ENCODE measurements around the gene UGT1A5.

GRCh38 chr2:233799716-233800115, 87.0 kb downstream of the UGT1A5 start:
- TF ChIP-seq CTCF (IDR thresholded peaks at IDR 0.05) (no peak), POLR2AphosphoS5 (IDR thresholded peaks at IDR 0.05) (no peak), POLR2A (IDR thresholded peaks at IDR 0.05) (no peak)
